Vagina (tissue), 2 donors: ENCODE measurements around the gene ARVCF.

Experiments
- POLR2A ChIP-seq, 2 donors: fragments of 450-650 bp; IDR thresholded peaks; one replicate each; pipeline ENCODE4 v1.6.1; 2017; ENCODE audit warnings: antibody characterized with exemption in 2 of 2, mild to moderate bottlenecking in 2 of 2, moderate library complexity in 2 of 2
- POLR2AphosphoS5 ChIP-seq, 2 donors: sonication (generic); formaldehyde crosslinking; IDR thresholded peaks; one replicate each; pipeline ENCODE4 v1.9.0; 2017; ENCODE audit warnings: antibody characterized with exemption in 2 of 2, mild to moderate bottlenecking in 2 of 2, low read depth in 1 of 2; ENCODE audit not compliant: insufficient read depth in 1 of 2
- TF ChIP-seq, protein P1 (sequence below), 3 experiments: fragments of 450-650 bp in 2 of 3; fragments of 200-600 bp in 1 of 3; sonication (generic) in 1 of 3; IDR thresholded peaks; one replicate each; pipeline ENCODE4 v1.5.1; 2017 to 2019; ENCODE audit warnings: antibody characterized with exemption in 3 of 3, mild to moderate bottlenecking in 2 of 3, moderate library complexity in 2 of 3

DNA sequence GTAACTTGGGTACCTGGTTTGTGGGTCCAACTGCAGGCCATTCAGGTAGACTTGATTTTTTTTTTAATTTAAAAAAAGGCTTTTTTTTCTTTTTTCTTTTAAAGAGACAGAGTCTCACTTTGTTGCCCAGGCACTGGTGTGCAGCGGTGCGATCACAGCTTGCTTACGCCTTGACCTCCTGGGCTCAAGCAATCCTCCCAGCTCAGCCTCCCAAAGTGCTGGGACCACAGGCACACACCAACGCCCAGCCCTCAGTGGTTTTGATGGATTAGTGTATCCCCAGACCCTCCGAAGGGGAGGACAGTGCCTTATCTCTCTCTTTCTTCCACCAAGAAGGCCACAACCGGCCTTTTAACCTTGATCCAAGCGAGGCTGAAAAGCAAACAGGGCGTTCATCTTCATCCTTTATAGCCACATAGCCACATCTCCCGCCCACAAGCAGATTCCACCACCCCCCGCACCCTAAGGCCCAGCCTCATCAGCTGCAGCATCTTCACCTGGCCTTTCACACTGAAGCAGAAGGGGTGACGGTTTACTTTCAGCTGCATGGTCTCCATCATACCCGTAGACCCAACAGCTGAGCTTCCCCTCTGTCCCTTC, 92.6 kb downstream of the ARVCF start:
- TF ChIP-seq, protein P1, sequence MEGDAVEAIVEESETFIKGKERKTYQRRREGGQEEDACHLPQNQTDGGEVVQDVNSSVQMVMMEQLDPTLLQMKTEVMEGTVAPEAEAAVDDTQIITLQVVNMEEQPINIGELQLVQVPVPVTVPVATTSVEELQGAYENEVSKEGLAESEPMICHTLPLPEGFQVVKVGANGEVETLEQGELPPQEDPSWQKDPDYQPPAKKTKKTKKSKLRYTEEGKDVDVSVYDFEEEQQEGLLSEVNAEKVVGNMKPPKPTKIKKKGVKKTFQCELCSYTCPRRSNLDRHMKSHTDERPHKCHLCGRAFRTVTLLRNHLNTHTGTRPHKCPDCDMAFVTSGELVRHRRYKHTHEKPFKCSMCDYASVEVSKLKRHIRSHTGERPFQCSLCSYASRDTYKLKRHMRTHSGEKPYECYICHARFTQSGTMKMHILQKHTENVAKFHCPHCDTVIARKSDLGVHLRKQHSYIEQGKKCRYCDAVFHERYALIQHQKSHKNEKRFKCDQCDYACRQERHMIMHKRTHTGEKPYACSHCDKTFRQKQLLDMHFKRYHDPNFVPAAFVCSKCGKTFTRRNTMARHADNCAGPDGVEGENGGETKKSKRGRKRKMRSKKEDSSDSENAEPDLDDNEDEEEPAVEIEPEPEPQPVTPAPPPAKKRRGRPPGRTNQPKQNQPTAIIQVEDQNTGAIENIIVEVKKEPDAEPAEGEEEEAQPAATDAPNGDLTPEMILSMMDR (IDR thresholded peaks at IDR 0.05) = no peak
- no peak for TF ChIP-seq POLR2A (IDR thresholded peaks at IDR 0.05)
- TF ChIP-seq POLR2AphosphoS5 (IDR thresholded peaks at IDR 0.05; ENCODE audit: insufficient read depth in 1 of 2, low read depth in 1 of 2) = no peak
